Loucy (cell line): ENCODE results near the gene OR52E1.

ENCODE experiments used
- H2AFZ ChIP-seq: fragments of 200-600 bp; sonication (generic); 2 replicates; pipeline ENCODE4 v1.6.0; 2016; ENCODE audit warnings: antibody characterized with exemption, mild to moderate bottlenecking, low read length, moderate library complexity
- H3F3A ChIP-seq: fragments of 200-600 bp; 2 replicates; pipeline ENCODE4 v1.6.0; 2016; ENCODE audit warnings: antibody characterized with exemption, low read depth, mild to moderate bottlenecking
- H3K27me3 ChIP-seq: fragments of 200-600 bp; sonication (generic); 2 replicates; pipeline ENCODE4 v1.6.1; 2014; ENCODE audit warnings: low read length, mild to moderate bottlenecking; ENCODE audit not compliant: insufficient read depth, poor library complexity, severe bottlenecking
- H3K36me3 ChIP-seq: fragments of 200-600 bp; sonication (generic); 2 replicates; pipeline ENCODE4 v1.6.1; 2016; ENCODE audit warnings: low read length; ENCODE audit not compliant: insufficient read depth
- H3K4me1 ChIP-seq: fragments of 200-600 bp; sonication (generic); 2 replicates; pipeline ENCODE4 v1.5.1; 2014; ENCODE audit warnings: low read length, mild to moderate bottlenecking; ENCODE audit not compliant: insufficient read depth, poor library complexity, severe bottlenecking
- H3K4me2 ChIP-seq: fragments of 200-600 bp; sonication (generic); 2 replicates; pipeline ENCODE4 v1.6.0; 2014; ENCODE audit warnings: antibody characterized with exemption, low read length, low read depth, mild to moderate bottlenecking; ENCODE audit not compliant: poor library complexity, severe bottlenecking
- H3K4me3 ChIP-seq: fragments of 200-600 bp; sonication (generic); 2 replicates; pipeline ENCODE4 v1.5.1; 2014; ENCODE audit warnings: low read length, mild to moderate bottlenecking, mixed read lengths; ENCODE audit not compliant: poor library complexity, severe bottlenecking
- H3K79me2 ChIP-seq: fragments of 200-600 bp; sonication (generic); 2 replicates; pipeline ENCODE4 v1.6.1; 2014; ENCODE audit warnings: low read length; ENCODE audit not compliant: insufficient read depth
- H3K9ac ChIP-seq: fragments of 200-600 bp; sonication (generic); 2 replicates; pipeline ENCODE4 v1.6.0; 2014; ENCODE audit warnings: mild to moderate bottlenecking, low read depth, low read length, moderate library complexity; ENCODE audit not compliant: poor library complexity, severe bottlenecking
- H3K9me2 ChIP-seq: fragments of 200-600 bp; sonication (generic); replicated peaks from 2 replicates; pipeline ENCODE4 v1.6.1; 2016; ENCODE audit warnings: low read depth, low read length, mixed read lengths
- H3K9me3 ChIP-seq: fragments of 200-600 bp; sonication (generic); 2 replicates; pipeline ENCODE4 v1.6.1; 2014; ENCODE audit warnings: mild to moderate bottlenecking, antibody characterized with exemption, low read length, low read depth; ENCODE audit not compliant: insufficient read depth
- H4K20me1 ChIP-seq: fragments of 200-600 bp; sonication (generic); 2 replicates; pipeline ENCODE4 v1.6.0; 2014; ENCODE audit warnings: antibody characterized with exemption, low read length, mild to moderate bottlenecking; ENCODE audit not compliant: insufficient read depth, poor library complexity, severe bottlenecking
- EZH2phosphoT487 ChIP-seq: fragments of 200-600 bp; IDR thresholded peaks from 2 replicates; pipeline ENCODE4 v1.6.1; 2018; ENCODE audit warnings: antibody characterized with exemption, mild to moderate bottlenecking, moderate library complexity, borderline replicate concordance
- TF ChIP-seq, protein P1 (sequence below): fragments of 200-600 bp; sonication (generic); conservative IDR thresholded peaks from 2 replicates; pipeline ENCODE4 v1.5.1; 2014; ENCODE audit warnings: mild to moderate bottlenecking, antibody characterized with exemption, low read length

The OR52E1 gene

DNA sequence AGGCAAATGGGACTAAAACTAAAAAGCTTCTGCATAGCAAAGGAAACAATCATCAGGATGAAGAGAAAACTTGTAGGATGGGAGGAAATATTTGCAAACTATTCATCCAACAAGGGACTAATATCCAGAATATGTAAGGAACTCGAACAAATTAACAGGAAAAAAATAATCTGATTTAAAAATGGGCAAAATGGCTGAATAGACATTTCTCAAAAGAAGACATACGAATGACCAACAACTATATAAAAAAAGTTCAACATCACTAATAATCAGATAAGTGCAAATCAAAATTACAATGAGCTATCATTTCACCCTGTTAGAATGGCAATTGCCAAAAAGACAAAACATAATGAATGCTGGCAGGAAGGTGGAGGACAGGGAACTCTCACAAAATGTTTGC lies 12.0 kb downstream of the OR52E1 start:
- no peak overlapping the region for H3K9ac ChIP-seq
- H3K9me3 ChIP-seq: no peaks in the 10 kb centered on the region
- H3K4me1 ChIP-seq: no peaks in the 10 kb centered on the region
- no peaks in the 10 kb centered on the region for H3K9me2 ChIP-seq
- H4K20me1 ChIP-seq: no peaks in the 10 kb centered on the region
- H2AFZ ChIP-seq: no peak overlapping the region
- H3K36me3 ChIP-seq: no peaks in the 10 kb centered on the region
- TF ChIP-seq, protein P1, sequence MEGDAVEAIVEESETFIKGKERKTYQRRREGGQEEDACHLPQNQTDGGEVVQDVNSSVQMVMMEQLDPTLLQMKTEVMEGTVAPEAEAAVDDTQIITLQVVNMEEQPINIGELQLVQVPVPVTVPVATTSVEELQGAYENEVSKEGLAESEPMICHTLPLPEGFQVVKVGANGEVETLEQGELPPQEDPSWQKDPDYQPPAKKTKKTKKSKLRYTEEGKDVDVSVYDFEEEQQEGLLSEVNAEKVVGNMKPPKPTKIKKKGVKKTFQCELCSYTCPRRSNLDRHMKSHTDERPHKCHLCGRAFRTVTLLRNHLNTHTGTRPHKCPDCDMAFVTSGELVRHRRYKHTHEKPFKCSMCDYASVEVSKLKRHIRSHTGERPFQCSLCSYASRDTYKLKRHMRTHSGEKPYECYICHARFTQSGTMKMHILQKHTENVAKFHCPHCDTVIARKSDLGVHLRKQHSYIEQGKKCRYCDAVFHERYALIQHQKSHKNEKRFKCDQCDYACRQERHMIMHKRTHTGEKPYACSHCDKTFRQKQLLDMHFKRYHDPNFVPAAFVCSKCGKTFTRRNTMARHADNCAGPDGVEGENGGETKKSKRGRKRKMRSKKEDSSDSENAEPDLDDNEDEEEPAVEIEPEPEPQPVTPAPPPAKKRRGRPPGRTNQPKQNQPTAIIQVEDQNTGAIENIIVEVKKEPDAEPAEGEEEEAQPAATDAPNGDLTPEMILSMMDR: no peak
- no peak for TF ChIP-seq EZH2phosphoT487
- H3K79me2 ChIP-seq: no peaks in the 10 kb centered on the region
- no peaks in the 10 kb centered on the region for H3F3A ChIP-seq
- H3K4me2 ChIP-seq: no peak overlapping the region
- no peak overlapping the region for H3K4me3 ChIP-seq
- H3K27me3 ChIP-seq: no peaks in the 10 kb centered on the region

DNA sequence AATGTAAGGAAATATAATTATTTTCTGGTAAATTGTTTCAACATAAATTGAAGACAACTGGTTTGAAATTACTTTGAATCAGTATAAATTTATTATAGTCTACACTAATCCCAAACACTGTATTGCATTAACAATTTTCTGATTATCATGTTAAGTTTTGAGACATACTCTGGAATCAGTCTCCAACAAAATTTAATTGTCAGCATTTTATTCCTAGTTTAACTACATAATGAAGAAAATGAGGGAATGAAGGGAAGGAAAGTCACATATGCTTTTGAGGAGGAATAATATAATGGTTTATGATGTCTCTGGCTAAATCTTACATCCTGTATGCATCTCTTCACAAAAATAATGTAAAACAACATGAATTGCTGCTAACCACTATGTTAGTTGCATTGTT lies 14.2 kb downstream of the OR52E1 start:
- no peaks in the 10 kb centered on the region for H3F3A ChIP-seq
- no peak for TF ChIP-seq EZH2phosphoT487
- TF ChIP-seq, protein P1: no peak
- H3K4me1 ChIP-seq: no peaks in the 10 kb centered on the region
- no peaks in the 10 kb centered on the region for H3K9me3 ChIP-seq
- H4K20me1 ChIP-seq: no peaks in the 10 kb centered on the region
- H3K36me3 ChIP-seq: no peaks in the 10 kb centered on the region
- H3K27me3 ChIP-seq: no peaks in the 10 kb centered on the region
- H3K4me2 ChIP-seq: no peak overlapping the region
- H2AFZ ChIP-seq: no peak overlapping the region
- H3K79me2 ChIP-seq: no peaks in the 10 kb centered on the region
- H3K9ac ChIP-seq: no peak overlapping the region
- H3K9me2 ChIP-seq: no peaks in the 10 kb centered on the region
- H3K4me3 ChIP-seq: no peak overlapping the region

DNA sequence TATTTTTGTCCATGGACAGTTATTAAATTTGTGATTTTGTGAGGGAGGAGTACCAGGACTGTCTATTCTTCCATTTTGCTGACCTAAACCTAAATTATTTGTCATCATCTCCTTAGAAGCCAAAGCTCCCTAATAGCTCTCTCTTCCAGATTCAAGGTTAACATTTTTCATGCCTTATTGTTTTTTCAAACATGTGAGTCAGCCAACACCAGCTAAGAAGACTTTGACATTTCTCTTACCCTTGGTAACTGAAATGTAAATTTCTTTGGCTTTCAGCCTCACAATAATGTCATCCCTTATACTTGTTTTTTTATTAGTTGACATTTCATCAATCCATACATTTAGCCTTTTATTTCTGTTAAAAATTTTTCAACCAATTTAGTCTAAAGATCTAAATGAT lies 19.2 kb downstream of the OR52E1 start:
- Histone ChIP-seq H3K9me3 (no peaks in the 10 kb centered on the region), H3K79me2 (no peaks in the 10 kb centered on the region), H3K36me3 (no peaks in the 10 kb centered on the region), H3K9ac (no peak overlapping the region), H3F3A (no peaks in the 10 kb centered on the region), H3K4me2 (no peak overlapping the region), H2AFZ (no peak overlapping the region), H3K4me1 (no peaks in the 10 kb centered on the region), H3K9me2 (no peaks in the 10 kb centered on the region), H4K20me1 (no peaks in the 10 kb centered on the region), H3K27me3 (no peaks in the 10 kb centered on the region), H3K4me3 (no peak overlapping the region)
- TF ChIP-seq, protein P1: no peak
- no peak for TF ChIP-seq EZH2phosphoT487
